ENCODE data around the gene MGAT4B. TPM values are rescaled to one million over a fixed set of nuclear protein-coding genes. Genes with fewer than 3 reads are reported as not detected.

MGAT4B gene
- total and polyA plus RNA-seq, 2 of the 13 experiments (the other 11 are each of a cell fraction or from before 2014, with no cell fraction given): 93.5 to 130 TPM

DNA sequence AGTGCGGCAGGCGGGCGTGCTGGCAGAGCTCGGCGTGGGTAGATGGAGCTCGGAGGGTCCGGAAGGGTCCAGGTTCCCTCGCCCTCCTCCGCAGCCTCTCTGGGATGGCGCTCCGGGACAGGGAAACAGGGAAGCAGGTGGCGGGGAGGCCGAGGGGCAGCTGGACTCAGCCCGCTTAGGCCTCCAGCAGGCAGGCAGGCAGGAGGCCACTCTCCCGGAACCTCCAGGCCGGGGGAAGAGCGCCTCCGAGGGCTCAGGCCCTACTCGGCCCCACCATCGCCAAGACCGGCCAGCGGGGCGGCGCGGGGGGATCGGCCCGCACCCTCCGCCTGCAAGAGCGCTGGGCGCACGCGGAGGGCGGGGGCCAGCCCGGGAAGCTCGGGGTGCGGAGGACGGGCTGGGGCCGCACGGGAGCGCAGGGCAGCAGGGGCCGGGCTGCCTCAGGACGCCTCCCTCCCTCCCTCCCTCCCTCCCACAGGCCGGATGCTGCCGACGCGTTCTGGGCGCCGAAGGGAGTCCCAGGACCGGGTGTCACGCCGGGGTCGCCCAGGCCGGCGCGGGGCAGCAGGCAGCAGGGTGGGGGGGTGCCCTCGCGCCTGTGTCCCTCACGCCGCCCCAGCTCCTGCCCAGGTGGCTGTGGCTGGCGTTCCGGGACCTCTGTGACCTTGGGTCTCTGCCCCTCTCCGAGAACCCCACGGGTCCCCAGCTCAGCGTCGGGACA, 977 bp downstream of the MGAT4B start (continued):
- TF ChIP-seq, protein P1, sequence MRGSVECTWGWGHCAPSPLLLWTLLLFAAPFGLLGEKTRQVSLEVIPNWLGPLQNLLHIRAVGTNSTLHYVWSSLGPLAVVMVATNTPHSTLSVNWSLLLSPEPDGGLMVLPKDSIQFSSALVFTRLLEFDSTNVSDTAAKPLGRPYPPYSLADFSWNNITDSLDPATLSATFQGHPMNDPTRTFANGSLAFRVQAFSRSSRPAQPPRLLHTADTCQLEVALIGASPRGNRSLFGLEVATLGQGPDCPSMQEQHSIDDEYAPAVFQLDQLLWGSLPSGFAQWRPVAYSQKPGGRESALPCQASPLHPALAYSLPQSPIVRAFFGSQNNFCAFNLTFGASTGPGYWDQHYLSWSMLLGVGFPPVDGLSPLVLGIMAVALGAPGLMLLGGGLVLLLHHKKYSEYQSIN (CRISPR knock-in tag; IDR thresholded peaks at IDR 0.05; ENCODE audit: borderline replicate concordance): no peak
- TF ChIP-seq SP140L (CRISPR knock-in tag; IDR thresholded peaks at IDR 0.05; ENCODE audit: borderline replicate concordance): no peak
- TF ChIP-seq, protein P2, sequence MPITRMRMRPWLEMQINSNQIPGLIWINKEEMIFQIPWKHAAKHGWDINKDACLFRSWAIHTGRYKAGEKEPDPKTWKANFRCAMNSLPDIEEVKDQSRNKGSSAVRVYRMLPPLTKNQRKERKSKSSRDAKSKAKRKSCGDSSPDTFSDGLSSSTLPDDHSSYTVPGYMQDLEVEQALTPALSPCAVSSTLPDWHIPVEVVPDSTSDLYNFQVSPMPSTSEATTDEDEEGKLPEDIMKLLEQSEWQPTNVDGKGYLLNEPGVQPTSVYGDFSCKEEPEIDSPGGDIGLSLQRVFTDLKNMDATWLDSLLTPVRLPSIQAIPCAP (CRISPR knock-in tag; IDR thresholded peaks at IDR 0.05; ENCODE audit: low read depth): 0 out of 2 replicates have a peak, but pooled peaks have one; percentile 35
- TF ChIP-seq ZSCAN31 (CRISPR knock-in tag; IDR thresholded peaks at IDR 0.05; ENCODE audit: low read depth): no peak
- TF ChIP-seq ZFX (CRISPR knock-in tag; IDR thresholded peaks at IDR 0.05; ENCODE audit: low read depth): peak; percentile 87
- TF ChIP-seq, protein P3, sequence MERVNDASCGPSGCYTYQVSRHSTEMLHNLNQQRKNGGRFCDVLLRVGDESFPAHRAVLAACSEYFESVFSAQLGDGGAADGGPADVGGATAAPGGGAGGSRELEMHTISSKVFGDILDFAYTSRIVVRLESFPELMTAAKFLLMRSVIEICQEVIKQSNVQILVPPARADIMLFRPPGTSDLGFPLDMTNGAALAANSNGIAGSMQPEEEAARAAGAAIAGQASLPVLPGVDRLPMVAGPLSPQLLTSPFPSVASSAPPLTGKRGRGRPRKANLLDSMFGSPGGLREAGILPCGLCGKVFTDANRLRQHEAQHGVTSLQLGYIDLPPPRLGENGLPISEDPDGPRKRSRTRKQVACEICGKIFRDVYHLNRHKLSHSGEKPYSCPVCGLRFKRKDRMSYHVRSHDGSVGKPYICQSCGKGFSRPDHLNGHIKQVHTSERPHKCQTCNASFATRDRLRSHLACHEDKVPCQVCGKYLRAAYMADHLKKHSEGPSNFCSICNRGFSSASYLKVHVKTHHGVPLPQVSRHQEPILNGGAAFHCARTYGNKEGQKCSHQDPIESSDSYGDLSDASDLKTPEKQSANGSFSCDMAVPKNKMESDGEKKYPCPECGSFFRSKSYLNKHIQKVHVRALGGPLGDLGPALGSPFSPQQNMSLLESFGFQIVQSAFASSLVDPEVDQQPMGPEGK (CRISPR knock-in tag; IDR thresholded peaks at IDR 0.05): 0 out of 2 replicates have a peak, but pooled peaks have one; percentile 9
- TF ChIP-seq ZNF432 (CRISPR knock-in tag; IDR thresholded peaks at IDR 0.05; ENCODE audit: borderline replicate concordance): no peak
- TF ChIP-seq ZNF7 (CRISPR knock-in tag; IDR thresholded peaks at IDR 0.05): no peak
- TF ChIP-seq RBAK (CRISPR knock-in tag; IDR thresholded peaks at IDR 0.05): no peak
- TF ChIP-seq, protein P4, sequence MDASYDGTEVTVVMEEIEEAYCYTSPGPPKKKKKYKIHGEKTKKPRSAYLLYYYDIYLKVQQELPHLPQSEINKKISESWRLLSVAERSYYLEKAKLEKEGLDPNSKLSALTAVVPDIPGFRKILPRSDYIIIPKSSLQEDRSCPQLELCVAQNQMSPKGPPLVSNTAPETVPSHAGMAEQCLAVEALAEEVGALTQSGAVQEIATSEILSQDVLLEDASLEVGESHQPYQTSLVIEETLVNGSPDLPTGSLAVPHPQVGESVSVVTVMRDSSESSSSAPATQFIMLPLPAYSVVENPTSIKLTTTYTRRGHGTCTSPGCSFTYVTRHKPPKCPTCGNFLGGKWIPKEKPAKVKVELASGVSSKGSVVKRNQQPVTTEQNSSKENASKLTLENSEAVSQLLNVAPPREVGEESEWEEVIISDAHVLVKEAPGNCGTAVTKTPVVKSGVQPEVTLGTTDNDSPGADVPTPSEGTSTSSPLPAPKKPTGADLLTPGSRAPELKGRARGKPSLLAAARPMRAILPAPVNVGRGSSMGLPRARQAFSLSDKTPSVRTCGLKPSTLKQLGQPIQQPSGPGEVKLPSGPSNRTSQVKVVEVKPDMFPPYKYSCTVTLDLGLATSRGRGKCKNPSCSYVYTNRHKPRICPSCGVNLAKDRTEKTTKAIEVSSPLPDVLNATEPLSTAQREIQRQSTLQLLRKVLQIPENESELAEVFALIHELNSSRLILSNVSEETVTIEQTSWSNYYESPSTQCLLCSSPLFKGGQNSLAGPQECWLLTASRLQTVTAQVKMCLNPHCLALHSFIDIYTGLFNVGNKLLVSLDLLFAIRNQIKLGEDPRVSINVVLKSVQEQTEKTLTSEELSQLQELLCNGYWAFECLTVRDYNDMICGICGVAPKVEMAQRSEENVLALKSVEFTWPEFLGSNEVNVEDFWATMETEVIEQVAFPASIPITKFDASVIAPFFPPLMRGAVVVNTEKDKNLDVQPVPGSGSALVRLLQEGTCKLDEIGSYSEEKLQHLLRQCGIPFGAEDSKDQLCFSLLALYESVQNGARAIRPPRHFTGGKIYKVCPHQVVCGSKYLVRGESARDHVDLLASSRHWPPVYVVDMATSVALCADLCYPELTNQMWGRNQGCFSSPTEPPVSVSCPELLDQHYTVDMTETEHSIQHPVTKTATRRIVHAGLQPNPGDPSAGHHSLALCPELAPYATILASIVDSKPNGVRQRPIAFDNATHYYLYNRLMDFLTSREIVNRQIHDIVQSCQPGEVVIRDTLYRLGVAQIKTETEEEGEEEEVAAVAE (CRISPR knock-in tag; IDR thresholded peaks at IDR 0.05; ENCODE audit: borderline replicate concordance): no peak
- TF ChIP-seq, protein P5, sequence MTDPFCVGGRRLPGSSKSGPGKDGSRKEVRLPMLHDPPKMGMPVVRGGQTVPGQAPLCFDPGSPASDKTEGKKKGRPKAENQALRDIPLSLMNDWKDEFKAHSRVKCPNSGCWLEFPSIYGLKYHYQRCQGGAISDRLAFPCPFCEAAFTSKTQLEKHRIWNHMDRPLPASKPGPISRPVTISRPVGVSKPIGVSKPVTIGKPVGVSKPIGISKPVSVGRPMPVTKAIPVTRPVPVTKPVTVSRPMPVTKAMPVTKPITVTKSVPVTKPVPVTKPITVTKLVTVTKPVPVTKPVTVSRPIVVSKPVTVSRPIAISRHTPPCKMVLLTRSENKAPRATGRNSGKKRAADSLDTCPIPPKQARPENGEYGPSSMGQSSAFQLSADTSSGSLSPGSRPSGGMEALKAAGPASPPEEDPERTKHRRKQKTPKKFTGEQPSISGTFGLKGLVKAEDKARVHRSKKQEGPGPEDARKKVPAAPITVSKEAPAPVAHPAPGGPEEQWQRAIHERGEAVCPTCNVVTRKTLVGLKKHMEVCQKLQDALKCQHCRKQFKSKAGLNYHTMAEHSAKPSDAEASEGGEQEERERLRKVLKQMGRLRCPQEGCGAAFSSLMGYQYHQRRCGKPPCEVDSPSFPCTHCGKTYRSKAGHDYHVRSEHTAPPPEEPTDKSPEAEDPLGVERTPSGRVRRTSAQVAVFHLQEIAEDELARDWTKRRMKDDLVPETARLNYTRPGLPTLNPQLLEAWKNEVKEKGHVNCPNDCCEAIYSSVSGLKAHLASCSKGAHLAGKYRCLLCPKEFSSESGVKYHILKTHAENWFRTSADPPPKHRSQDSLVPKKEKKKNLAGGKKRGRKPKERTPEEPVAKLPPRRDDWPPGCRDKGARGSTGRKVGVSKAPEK (CRISPR knock-in tag; IDR thresholded peaks at IDR 0.05; ENCODE audit: borderline replicate concordance): no peak
- no peak for TF ChIP-seq ZNF572 (CRISPR knock-in tag; IDR thresholded peaks at IDR 0.05)
- TF ChIP-seq ZNF33B (CRISPR knock-in tag; IDR thresholded peaks at IDR 0.05): no peak
- TF ChIP-seq RFX5 (IDR thresholded peaks at IDR 0.05; ENCODE audit: low read depth, low read length): no peak
- TF ChIP-seq ZNF850 (CRISPR knock-in tag; conservative IDR thresholded peaks at IDR 0.05): no peak
- no peak for TF ChIP-seq TBX3 (IDR thresholded peaks at IDR 0.05; ENCODE audit: borderline replicate concordance)
- TF ChIP-seq TBX2 (CRISPR knock-in tag; IDR thresholded peaks at IDR 0.05; ENCODE audit: borderline replicate concordance): peak; percentile 67

Data from HepG2 (cell line).